Measurements from ENCODE around the gene PBX3. TPM values are rescaled to one million over a fixed set of nuclear protein-coding genes. Genes with fewer than 3 reads are reported as not detected.

PBX3 gene
- total and polyA plus RNA-seq, 9 of the 15 experiments (the other 6 are each of a cell fraction or from before 2014, with no cell fraction given), result 0.14 to 5.8 (median 0.92) TPM

DNA sequence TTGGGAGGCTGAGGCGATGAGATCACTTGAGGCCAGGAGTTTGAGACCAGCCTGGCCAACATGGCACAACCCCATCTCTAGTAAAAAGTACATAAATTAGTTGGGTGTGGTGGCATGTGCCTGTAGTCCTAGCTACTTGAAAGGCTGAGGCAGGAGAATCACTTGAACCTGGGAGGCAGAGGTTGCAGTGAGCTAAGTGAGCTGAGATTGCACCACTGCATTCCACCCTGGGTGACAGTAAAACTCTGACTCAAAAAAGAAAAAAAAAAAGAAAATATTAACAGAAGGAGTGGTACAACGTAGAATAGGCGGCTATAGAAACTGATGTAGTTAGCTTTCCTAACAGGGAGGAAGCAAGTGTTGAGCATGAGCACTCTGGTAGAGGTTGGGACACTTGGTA, 59.9 kb downstream of the PBX3 start:
- no peak for DNase-seq (ENCODE audit: extremely low read depth in 1 of 4, low spot score in 3 of 4)
- CTCF ChIA-PET (ENCODE audit: low intra/inter-chr PET ratio), result no interaction called here
- Histone ChIP-seq H3K9me3 (replicated peaks; ENCODE audit: control insufficient read depth, insufficient read depth, low read depth, low read length) (no peaks in the 10 kb centered on the region), H4K20me1 (replicated peaks; ENCODE audit: control insufficient read depth, insufficient read depth, low read length) (no peaks in the 10 kb centered on the region), H3K36me3 (ENCODE audit: control insufficient read depth, insufficient read depth, low read length) (no peaks in the 10 kb centered on the region), H3K27me3 (ENCODE audit: control insufficient read depth in 2 of 2, insufficient read depth in 2 of 2, low read length in 2 of 2) (peaks cover 0 to 2% of the 10 kb centered on the region in 2 experiments; a peak in 2 of 5 replicates), H3K27ac (ENCODE audit: extremely low read depth, low read depth, low read length) (no peak overlapping the region), H3K79me2 (ENCODE audit: control insufficient read depth, insufficient read depth, low read length) (no peaks in the 10 kb centered on the region), H3K9me1 (ENCODE audit: control insufficient read depth, insufficient read depth, low read length) (no peaks in the 10 kb centered on the region), H3K4me2 (ENCODE audit: insufficient read depth, low read length) (no peak overlapping the region), H2AFZ (ENCODE audit: low read depth, low read length) (no peak overlapping the region), H3K4me1 (replicated peaks in 1 of 2; ENCODE audit: control insufficient read depth in 2 of 2, insufficient read depth in 2 of 2, low read length in 2 of 2) (no peaks in the 10 kb centered on the region), H3K4me3 (no peak overlapping the region), H3K9ac (ENCODE audit: insufficient read depth in 1 of 2, low read depth in 2 of 2, low read length in 2 of 2) (no peak overlapping the region)
- intact Hi-C loops (cut with micrococcal nuclease), result no loop called here
- TF ChIP-seq SAP30 (IDR thresholded peaks at IDR 0.05; ENCODE audit: borderline replicate concordance, insufficient read depth, low read depth, low read length, poor library complexity, severe bottlenecking), result no peak
- no peak for TF ChIP-seq POLR2A (conservative IDR thresholded peaks at IDR 0.05)
- TF ChIP-seq, protein P1, sequence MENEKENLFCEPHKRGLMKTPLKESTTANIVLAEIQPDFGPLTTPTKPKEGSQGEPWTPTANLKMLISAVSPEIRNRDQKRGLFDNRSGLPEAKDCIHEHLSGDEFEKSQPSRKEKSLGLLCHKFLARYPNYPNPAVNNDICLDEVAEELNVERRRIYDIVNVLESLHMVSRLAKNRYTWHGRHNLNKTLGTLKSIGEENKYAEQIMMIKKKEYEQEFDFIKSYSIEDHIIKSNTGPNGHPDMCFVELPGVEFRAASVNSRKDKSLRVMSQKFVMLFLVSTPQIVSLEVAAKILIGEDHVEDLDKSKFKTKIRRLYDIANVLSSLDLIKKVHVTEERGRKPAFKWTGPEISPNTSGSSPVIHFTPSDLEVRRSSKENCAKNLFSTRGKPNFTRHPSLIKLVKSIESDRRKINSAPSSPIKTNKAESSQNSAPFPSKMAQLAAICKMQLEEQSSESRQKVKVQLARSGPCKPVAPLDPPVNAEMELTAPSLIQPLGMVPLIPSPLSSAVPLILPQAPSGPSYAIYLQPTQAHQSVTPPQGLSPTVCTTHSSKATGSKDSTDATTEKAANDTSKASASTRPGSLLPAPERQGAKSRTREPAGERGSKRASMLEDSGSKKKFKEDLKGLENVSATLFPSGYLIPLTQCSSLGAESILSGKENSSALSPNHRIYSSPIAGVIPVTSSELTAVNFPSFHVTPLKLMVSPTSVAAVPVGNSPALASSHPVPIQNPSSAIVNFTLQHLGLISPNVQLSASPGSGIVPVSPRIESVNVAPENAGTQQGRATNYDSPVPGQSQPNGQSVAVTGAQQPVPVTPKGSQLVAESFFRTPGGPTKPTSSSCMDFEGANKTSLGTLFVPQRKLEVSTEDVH (IDR thresholded peaks at IDR 0.05; ENCODE audit: low read depth, partially characterized antibody), result no peak
- no peak for TF ChIP-seq SIN3A (IDR thresholded peaks at IDR 0.05; ENCODE audit: borderline replicate concordance in 2 of 2, control insufficient read depth in 1 of 2, low read depth in 2 of 2, low read length in 2 of 2)
- no peak for TF ChIP-seq PRPF4 (IDR thresholded peaks at IDR 0.05; ENCODE audit: insufficient read depth, low read depth, low read length, poor library complexity, severe bottlenecking)
- TF ChIP-seq, protein P2, sequence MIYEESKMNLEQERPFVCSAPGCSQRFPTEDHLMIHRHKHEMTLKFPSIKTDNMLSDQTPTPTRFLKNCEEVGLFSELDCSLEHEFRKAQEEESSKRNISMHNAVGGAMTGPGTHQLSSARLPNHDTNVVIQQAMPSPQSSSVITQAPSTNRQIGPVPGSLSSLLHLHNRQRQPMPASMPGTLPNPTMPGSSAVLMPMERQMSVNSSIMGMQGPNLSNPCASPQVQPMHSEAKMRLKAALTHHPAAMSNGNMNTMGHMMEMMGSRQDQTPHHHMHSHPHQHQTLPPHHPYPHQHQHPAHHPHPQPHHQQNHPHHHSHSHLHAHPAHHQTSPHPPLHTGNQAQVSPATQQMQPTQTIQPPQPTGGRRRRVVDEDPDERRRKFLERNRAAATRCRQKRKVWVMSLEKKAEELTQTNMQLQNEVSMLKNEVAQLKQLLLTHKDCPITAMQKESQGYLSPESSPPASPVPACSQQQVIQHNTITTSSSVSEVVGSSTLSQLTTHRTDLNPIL (CRISPR knock-in tag; IDR thresholded peaks at IDR 0.05), result no peak
- TF ChIP-seq TSHZ1 (CRISPR knock-in tag; IDR thresholded peaks at IDR 0.05), result no peak
- no peak for TF ChIP-seq SMAD2 (IDR thresholded peaks at IDR 0.05; ENCODE audit: low read depth, low read length)
- no peak for TF ChIP-seq MLLT1 (IDR thresholded peaks at IDR 0.05)
- no peak for TF ChIP-seq ZNF707 (CRISPR knock-in tag; conservative IDR thresholded peaks at IDR 0.05)
- no peak for TF ChIP-seq NFRKB (IDR thresholded peaks at IDR 0.05; ENCODE audit: low read depth)
- no peak for TF ChIP-seq SAFB (IDR thresholded peaks at IDR 0.05; ENCODE audit: borderline replicate concordance, low read depth, low read length)
- 0% methylated on average over 3 of the region's 3 CpGs for WGBS (ENCODE audit: insufficient coverage, low coverage, missing lambda C conversion rate)
- POLR2A ChIA-PET, result no interaction called here
- ATAC-seq, result no peak
- BruUV-seq (replicated peaks), result no TSS peak
- in situ Hi-C loops (cut with MboI), result no loop called here
- no peak for FAIRE-seq
